Nephron progenitor cell (in vitro differentiated cells): Measurements from ENCODE around the gene CD81.

Experiments
- DNase-seq: peaks from one replicate; pipeline ENCODE4 v3.0.0; 2021
- H3K27ac Mint-ChIP-seq: 2 replicates; pipeline ENCODE4 v1.8.0; 2021; ENCODE audit warnings: mild to moderate bottlenecking, moderate library complexity, mixed read lengths
- H3K27me3 Mint-ChIP-seq: 2 replicates; pipeline ENCODE4 v1.8.0; 2021; ENCODE audit warnings: mild to moderate bottlenecking, low read depth, mixed read lengths; ENCODE audit not compliant: poor library complexity
- H3K36me3 Mint-ChIP-seq: 2 replicates; pipeline ENCODE4 v1.8.0; 2021; ENCODE audit warnings: low read depth, mixed read lengths
- H3K4me1 Mint-ChIP-seq: 2 replicates; pipeline ENCODE4 v1.8.0; 2021; ENCODE audit warnings: mixed read lengths
- H3K4me3 Mint-ChIP-seq: 2 replicates; pipeline ENCODE4 v1.8.0; 2021; ENCODE audit warnings: mild to moderate bottlenecking, moderate library complexity, mixed read lengths
- H3K9me3 Mint-ChIP-seq: 2 replicates; pipeline ENCODE4 v1.8.0; 2021; ENCODE audit warnings: mild to moderate bottlenecking, moderate library complexity, mixed read lengths
- TF ChIP-seq, protein P1 (sequence below): fragments of 200-600 bp; sonication (generic); IDR thresholded peaks from 2 replicates; pipeline ENCODE4 v1.5.0; 2021; ENCODE audit warnings: antibody characterized with exemption

CD81 gene

GRCh38 chr11:2416765-2417164, 39.7 kb downstream of the CD81 start:
- Mint-ChIP-seq H3K4me1 (peaks cover 35% of the 10 kb centered on the region), H3K27me3 (no peaks in the 10 kb centered on the region), H3K27ac (no peak overlapping the region), H3K36me3 (no peaks in the 10 kb centered on the region), H3K4me3 (no peak overlapping the region), H3K9me3 (no peaks in the 10 kb centered on the region)
- no peak for DNase-seq
- TF ChIP-seq, protein P1, sequence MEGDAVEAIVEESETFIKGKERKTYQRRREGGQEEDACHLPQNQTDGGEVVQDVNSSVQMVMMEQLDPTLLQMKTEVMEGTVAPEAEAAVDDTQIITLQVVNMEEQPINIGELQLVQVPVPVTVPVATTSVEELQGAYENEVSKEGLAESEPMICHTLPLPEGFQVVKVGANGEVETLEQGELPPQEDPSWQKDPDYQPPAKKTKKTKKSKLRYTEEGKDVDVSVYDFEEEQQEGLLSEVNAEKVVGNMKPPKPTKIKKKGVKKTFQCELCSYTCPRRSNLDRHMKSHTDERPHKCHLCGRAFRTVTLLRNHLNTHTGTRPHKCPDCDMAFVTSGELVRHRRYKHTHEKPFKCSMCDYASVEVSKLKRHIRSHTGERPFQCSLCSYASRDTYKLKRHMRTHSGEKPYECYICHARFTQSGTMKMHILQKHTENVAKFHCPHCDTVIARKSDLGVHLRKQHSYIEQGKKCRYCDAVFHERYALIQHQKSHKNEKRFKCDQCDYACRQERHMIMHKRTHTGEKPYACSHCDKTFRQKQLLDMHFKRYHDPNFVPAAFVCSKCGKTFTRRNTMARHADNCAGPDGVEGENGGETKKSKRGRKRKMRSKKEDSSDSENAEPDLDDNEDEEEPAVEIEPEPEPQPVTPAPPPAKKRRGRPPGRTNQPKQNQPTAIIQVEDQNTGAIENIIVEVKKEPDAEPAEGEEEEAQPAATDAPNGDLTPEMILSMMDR: no peak

- no peak for DNase-seq
- H3K4me1 Mint-ChIP-seq: peaks cover 24% of the 10 kb centered on the region
- H3K9me3 Mint-ChIP-seq: no peaks in the 10 kb centered on the region
- no peaks in the 10 kb centered on the region for H3K27me3 Mint-ChIP-seq
- H3K4me3 Mint-ChIP-seq: no peak overlapping the region
- H3K27ac Mint-ChIP-seq: no peak overlapping the region
- TF ChIP-seq, protein P1: no peak
- H3K36me3 Mint-ChIP-seq: no peaks in the 10 kb centered on the region
Measured at GRCh38 chr11:2417856-2418692, 41.0 kb downstream of the CD81 start.

- Mint-ChIP-seq H3K27me3 (no peaks in the 10 kb centered on the region), H3K27ac (no peak overlapping the region), H3K4me1 (peaks cover 24% of the 10 kb centered on the region), H3K36me3 (no peaks in the 10 kb centered on the region), H3K9me3 (no peaks in the 10 kb centered on the region), H3K4me3 (no peak overlapping the region)
- DNase-seq: no peak
- TF ChIP-seq, protein P1: no peak
Measured at GRCh38 chr11:2418693-2419360, 41.7 kb downstream of the CD81 start.

- no peaks in the 10 kb centered on the region for H3K27me3 Mint-ChIP-seq
- H3K27ac Mint-ChIP-seq: no peak overlapping the region
- no peaks in the 10 kb centered on the region for H3K9me3 Mint-ChIP-seq
- peaks cover 24% of the 10 kb centered on the region for H3K4me1 Mint-ChIP-seq
- no peaks in the 10 kb centered on the region for H3K36me3 Mint-ChIP-seq
- TF ChIP-seq, protein P1: peak; percentile 80
- DNase-seq: peak; percentile 83
- H3K4me3 Mint-ChIP-seq: no peak overlapping the region
Measured at GRCh38 chr11:2419638-2420501, 42.8 kb downstream of the CD81 start.

DNA sequence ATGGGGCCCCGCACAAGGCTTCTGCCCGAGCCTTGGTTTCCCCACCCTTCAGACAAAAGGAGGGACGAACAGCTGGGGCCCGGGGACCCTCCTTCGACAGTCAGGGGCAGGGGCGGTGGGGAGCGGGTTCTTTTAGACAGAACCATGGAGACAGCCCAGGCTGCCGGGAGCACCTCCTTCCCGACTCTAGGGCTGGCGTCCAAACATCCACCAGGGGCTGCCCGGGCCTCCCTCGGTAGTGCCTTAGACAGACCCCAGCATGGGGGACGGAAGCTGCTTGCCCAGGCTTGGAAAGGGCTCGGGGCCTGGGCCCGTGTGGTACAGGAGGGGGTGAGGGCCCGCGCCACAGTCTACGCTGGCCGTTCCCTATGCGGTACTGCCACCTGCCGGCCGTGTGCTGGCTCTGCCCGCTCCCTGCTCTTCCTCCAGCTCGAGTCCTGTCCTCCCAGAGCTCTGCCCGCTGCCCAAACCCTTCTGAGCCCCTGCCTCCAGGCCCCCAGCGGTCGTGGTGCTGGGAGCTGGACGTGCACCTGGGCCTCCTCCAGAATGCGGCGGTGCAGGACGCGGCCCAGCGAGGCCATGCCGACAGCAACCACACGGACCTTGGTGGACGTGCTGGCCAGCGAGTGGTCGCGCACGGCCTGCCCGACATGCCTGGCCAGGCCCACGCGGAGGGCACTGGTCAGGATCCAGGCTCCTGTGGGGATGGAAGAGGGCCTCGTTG, 43.6 kb downstream of the CD81 start:
- DNase-seq: peak; percentile 83
- no peak overlapping the region for H3K4me3 Mint-ChIP-seq

More for the DNA sequence above, 43.6 kb downstream of the CD81 start:
- Mint-ChIP-seq H3K36me3 (no peaks in the 10 kb centered on the region), H3K27me3 (no peaks in the 10 kb centered on the region), H3K4me1 (peaks cover 24% of the 10 kb centered on the region), H3K27ac (no peak overlapping the region), H3K9me3 (no peaks in the 10 kb centered on the region)
- TF ChIP-seq, protein P1: peak; percentile 92
